OCI-LY3 (cell line): ENCODE data around the gene PLEKHD1.

ENCODE experiments used
- H2AFZ ChIP-seq: fragments of 200-600, 300-600 bp; shearing (Covaris generic); 2 replicates; pipeline ENCODE4 v1.6.0; 2014; ENCODE audit warnings: antibody characterized with exemption, low read depth, low read length
- H3K27ac ChIP-seq: fragments of 200-600, 300-600 bp; sonication (generic); 2 replicates; pipeline ENCODE4 v1.5.1; 2014; ENCODE audit warnings: mild to moderate bottlenecking, low read length, moderate library complexity, mixed read lengths
- H3K27me3 ChIP-seq: fragments of 200-600, 300-600 bp; sonication (generic); 2 replicates; pipeline ENCODE4 v1.6.1; 2014; ENCODE audit warnings: low read depth, low read length, mixed read lengths
- H3K36me3 ChIP-seq: fragments of 200-600, 300-600 bp; sonication (generic); replicated peaks from 2 replicates; pipeline ENCODE3; 2014; ENCODE audit warnings: low read depth, low read length, mixed read lengths
- H3K4me1 ChIP-seq: fragments of 300-600, 200-600 bp; sonication (generic); 2 replicates; pipeline ENCODE4 v1.6.1; 2014; ENCODE audit warnings: low read length, mixed read lengths
- H3K4me2 ChIP-seq: fragments of 200-600, 300-600 bp; sonication (generic); 2 replicates; pipeline ENCODE4 v1.6.1; 2014; ENCODE audit warnings: low read length, mixed read lengths
- H3K4me3 ChIP-seq: fragments of 300-600, 200-600 bp; sonication (generic); 2 replicates; pipeline ENCODE4 v1.5.1; 2014; ENCODE audit warnings: antibody characterized with exemption, mild to moderate bottlenecking, low read length, moderate library complexity
- H3K79me2 ChIP-seq: fragments of 300-600, 200-600 bp; shearing (Covaris generic); 2 replicates; pipeline ENCODE4 v1.6.1; 2014; ENCODE audit warnings: mild to moderate bottlenecking, low read length, mixed read lengths
- H3K9ac ChIP-seq: fragments of 300-600, 200-600 bp; shearing (Covaris generic); 2 replicates; pipeline ENCODE4 v1.6.0; 2014; ENCODE audit warnings: mild to moderate bottlenecking, low read length, moderate library complexity
- H3K9me3 ChIP-seq: fragments of 200-600, 300-600 bp; shearing (Covaris generic); 2 replicates; pipeline ENCODE4 v1.6.1; 2014; ENCODE audit warnings: low read length, mixed read lengths; ENCODE audit not compliant: insufficient read depth
- H4K20me1 ChIP-seq: fragments of 200-600, 300-600 bp; sonication (generic); 2 replicates; pipeline ENCODE4 v1.6.1; 2016; ENCODE audit warnings: low read length, mixed read lengths; ENCODE audit not compliant: insufficient read depth
- CTCF ChIP-seq: fragments of 200-600, 300-600 bp; sonication (generic); IDR thresholded peaks from 2 replicates; pipeline ENCODE4 v1.5.1; 2014; ENCODE audit warnings: antibody characterized with exemption, low read length, low read depth
- EZH2phosphoT487 ChIP-seq: fragments of 200-600 bp; shearing (Covaris generic); IDR thresholded peaks from 2 replicates; pipeline ENCODE4 v1.6.1; 2018; ENCODE audit warnings: antibody characterized with exemption, mixed run types, low read depth

PLEKHD1 gene

GRCh38 chr14:69519204-69520100, 34.9 kb downstream of the PLEKHD1 start:
- Histone ChIP-seq H3K36me3 (no peaks in the 10 kb centered on the region), H3K27me3 (peaks cover 23% of the 10 kb centered on the region), H2AFZ (no peak overlapping the region), H4K20me1 (no peaks in the 10 kb centered on the region), H3K79me2 (no peaks in the 10 kb centered on the region), H3K9ac (no peak overlapping the region), H3K9me3 (no peaks in the 10 kb centered on the region), H3K27ac (no peak overlapping the region), H3K4me1 (no peaks in the 10 kb centered on the region), H3K4me3 (no peak overlapping the region), H3K4me2 (no peak overlapping the region)
- TF ChIP-seq CTCF (no peak), EZH2phosphoT487 (no peak)

- Histone ChIP-seq H3K27ac (no peak overlapping the region), H3K4me1 (no peaks in the 10 kb centered on the region), H3K4me3 (no peak overlapping the region), H3K9me3 (no peaks in the 10 kb centered on the region), H3K9ac (no peak overlapping the region), H4K20me1 (no peaks in the 10 kb centered on the region), H3K4me2 (no peak overlapping the region), H3K79me2 (no peaks in the 10 kb centered on the region), H3K27me3 (peaks cover 23% of the 10 kb centered on the region), H2AFZ (no peak overlapping the region), H3K36me3 (no peaks in the 10 kb centered on the region)
- TF ChIP-seq CTCF (no peak), EZH2phosphoT487 (no peak)
Observed at GRCh38 chr14:69522026-69522425, 37.5 kb downstream of the PLEKHD1 start.

- H3K4me3 ChIP-seq: no peak overlapping the region
- no peaks in the 10 kb centered on the region for H3K4me1 ChIP-seq
- H3K4me2 ChIP-seq: no peak overlapping the region
- TF ChIP-seq CTCF: no peak
- TF ChIP-seq EZH2phosphoT487: no peak
- H4K20me1 ChIP-seq: no peaks in the 10 kb centered on the region
- no peak overlapping the region for H2AFZ ChIP-seq
- no peak overlapping the region for H3K27ac ChIP-seq
- H3K79me2 ChIP-seq: no peaks in the 10 kb centered on the region
- peaks cover 8% of the 10 kb centered on the region for H3K27me3 ChIP-seq
- H3K9me3 ChIP-seq: no peaks in the 10 kb centered on the region
- H3K9ac ChIP-seq: no peak overlapping the region
- H3K36me3 ChIP-seq: no peaks in the 10 kb centered on the region
Observed at GRCh38 chr14:69525896-69526295, 41.4 kb downstream of the PLEKHD1 start.

DNA sequence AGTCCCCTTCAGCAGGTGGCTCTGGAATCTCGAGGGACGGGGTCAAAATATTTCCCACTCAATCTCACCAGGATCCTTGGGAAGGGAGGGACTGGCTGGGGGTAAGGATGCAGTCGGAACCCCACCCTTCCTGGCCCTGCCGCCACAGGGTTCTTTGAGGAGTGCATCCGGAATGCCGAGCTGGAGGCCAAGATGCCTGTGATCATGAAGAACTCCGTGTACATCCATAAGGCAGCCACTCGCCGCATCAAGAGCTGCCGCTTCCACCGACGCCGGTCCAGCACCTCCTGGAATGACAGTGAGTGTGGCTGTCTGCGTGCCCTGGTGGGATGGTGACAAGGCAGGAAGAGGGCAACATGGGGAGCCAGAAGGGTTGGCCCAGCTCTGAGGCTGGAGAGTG, 43.1 kb downstream of the PLEKHD1 start:
- Histone ChIP-seq H3K79me2 (no peaks in the 10 kb centered on the region), H3K9me3 (no peaks in the 10 kb centered on the region), H3K27me3 (peaks cover 7% of the 10 kb centered on the region; the same call in 1 of the 2 replicates), H2AFZ (no peak overlapping the region), H3K9ac (no peak overlapping the region), H3K4me3 (no peak overlapping the region), H3K4me2 (no peak overlapping the region), H3K36me3 (no peaks in the 10 kb centered on the region), H3K4me1 (no peaks in the 10 kb centered on the region), H4K20me1 (no peaks in the 10 kb centered on the region), H3K27ac (no peak overlapping the region)
- TF ChIP-seq EZH2phosphoT487: no peak
- TF ChIP-seq CTCF: no peak
